Endometrium (tissue), 2 donors: Measurements from ENCODE around the gene GAS5.
"Not testable (repeated sequence)": the region's sequence is repeated elsewhere in the genome, so short reads cannot be mapped to it uniquely, and the experiment has no call there.

Source experiments
- FAIRE-seq: peaks from 2 replicates; lab custom pipeline; 2012; peaks lifted over from hg19 to GRCh38; lab: Jason Lieb, UNC
- donor health status: control.
- donor health status: control.

GAS5 gene

GRCh38 chr1:173867753-173868265 is at the start of gene GAS5:
GAS5 (minus strand) TSS chr1:173867989.
- peak; percentile 88 for FAIRE-seq

- FAIRE-seq, result no peak
Observed at GRCh38 chr1:173917149-173917548, 49.4 kb upstream of the GAS5 start, which contains the start of gene SERPINC1. SERPINC1 (minus strand) TSS chr1:173917327; CDS start chr1:173917259, 68 bp downstream.

- FAIRE-seq, result no peak
Observed at GRCh38 chr1:173916667-173917066, 48.9 kb upstream of the GAS5 start.

GRCh38 chr1:173915596-173915995 is 47.8 kb upstream of the GAS5 start:
- FAIRE-seq, result no peak

- no peak for FAIRE-seq
Observed at GRCh38 chr1:173914366-173914871, 46.6 kb upstream of the GAS5 start.

GRCh38 chr1:173913111-173913510 is 45.3 kb upstream of the GAS5 start:
- no peak for FAIRE-seq

- no peak for FAIRE-seq
Observed at GRCh38 chr1:173903827-173904531, 36.2 kb upstream of the GAS5 start.

- no peak for FAIRE-seq
Observed at GRCh38 chr1:173900992-173901391, 33.2 kb upstream of the GAS5 start.

GRCh38 chr1:173900427-173900826 is 32.6 kb upstream of the GAS5 start:
- no peak for FAIRE-seq

GRCh38 chr1:173894189-173894588 is 26.4 kb upstream of the GAS5 start:
- FAIRE-seq, result no peak

- FAIRE-seq, result no peak
Observed at GRCh38 chr1:173893611-173894010, 25.8 kb upstream of the GAS5 start.

- no peak for FAIRE-seq
Observed at GRCh38 chr1:173889885-173890284, 22.1 kb upstream of the GAS5 start.

- FAIRE-seq, result no peak
Observed at GRCh38 chr1:173888749-173889148, 21.0 kb upstream of the GAS5 start.

- no peak for FAIRE-seq
Observed at GRCh38 chr1:173887627-173888026, 19.8 kb upstream of the GAS5 start.

- FAIRE-seq, result no peak
Observed at GRCh38 chr1:173886746-173887611, 19.2 kb upstream of the GAS5 start.

GRCh38 chr1:173884701-173885100 is 16.9 kb upstream of the GAS5 start:
- no peak for FAIRE-seq

- FAIRE-seq, result not testable (repeated sequence)
Observed at GRCh38 chr1:173881117-173881516, 13.3 kb upstream of the GAS5 start.

GRCh38 chr1:173878251-173878650 is 10.5 kb upstream of the GAS5 start:
- FAIRE-seq, result no peak

GRCh38 chr1:173876732-173877131 is 8.9 kb upstream of the GAS5 start:
- FAIRE-seq, result no peak

GRCh38 chr1:173871500-173871899 is 3.7 kb upstream of the GAS5 start:
- FAIRE-seq, result no peak

- no peak for FAIRE-seq
Observed at GRCh38 chr1:173871091-173871490, 3.3 kb upstream of the GAS5 start.

- no peak for FAIRE-seq
Observed at GRCh38 chr1:173870252-173871075, 2.7 kb upstream of the GAS5 start.
